Activated CD4-positive, alpha-beta memory T cell treated with anti-CD3 and anti-CD28 coated beads, Interleukin-2, amount 10 ng/mL, durations not matched to agents 7 days and 5 days (primary cell): ENCODE results near the gene RTEL1. TPM values are rescaled to one million over a fixed set of nuclear protein-coding genes. Genes with fewer than 3 reads are reported as not detected.
"Not testable (repeated sequence)": the region's sequence is repeated elsewhere in the genome, so short reads cannot be mapped to it uniquely, and the experiment has no call there.

Source experiments
- CTCF ChIA-PET: fragments of 350-600 bp; sonication (Branson Sonifier 250); formaldehyde crosslinking; loops from one replicate; lab custom pipeline; 2021; ENCODE audit warnings: antibody characterized with exemption, inconsistent platforms; lab: Charles Lee
- POLR2A ChIA-PET: fragments of 350-600 bp; sonication (Branson Sonifier 250); formaldehyde crosslinking; loops from one replicate; lab custom pipeline; 2021; ENCODE audit warnings: antibody characterized with exemption; lab: Charles Lee
- DNase-seq: peaks from one replicate; pipeline ENCODE4 v3.0.0-alpha.2; 2020
- H3K27ac Mint-ChIP-seq: one replicate; pipeline ENCODE4 v1.8.0; 2021; ENCODE audit warnings: mild to moderate bottlenecking, mixed read lengths
- H3K27me3 Mint-ChIP-seq: one replicate; pipeline ENCODE4 v1.8.0; 2021; ENCODE audit warnings: mixed read lengths
- H3K36me3 Mint-ChIP-seq: one replicate; pipeline ENCODE4 v1.8.0; 2021; ENCODE audit warnings: low read depth, mixed read lengths
- H3K4me1 Mint-ChIP-seq: one replicate; pipeline ENCODE4 v1.8.0; 2021; ENCODE audit warnings: mixed read lengths
- H3K4me3 Mint-ChIP-seq: one replicate; pipeline ENCODE4 v1.8.0; 2021; ENCODE audit warnings: mild to moderate bottlenecking, mixed read lengths
- H3K9me3 Mint-ChIP-seq: one replicate; pipeline ENCODE4 v1.8.0; 2021; ENCODE audit warnings: mixed read lengths
- total RNA-seq, 2 experiments: library from RNA; stranded (reverse); gene quantifications; one replicate each; pipeline ENCODE4 v1.2.3, GENCODE V29; 2021

Gene RTEL1
- total RNA-seq, 2 experiments from 2014 or later, result 29.2 to 30.0 TPM

DNA sequence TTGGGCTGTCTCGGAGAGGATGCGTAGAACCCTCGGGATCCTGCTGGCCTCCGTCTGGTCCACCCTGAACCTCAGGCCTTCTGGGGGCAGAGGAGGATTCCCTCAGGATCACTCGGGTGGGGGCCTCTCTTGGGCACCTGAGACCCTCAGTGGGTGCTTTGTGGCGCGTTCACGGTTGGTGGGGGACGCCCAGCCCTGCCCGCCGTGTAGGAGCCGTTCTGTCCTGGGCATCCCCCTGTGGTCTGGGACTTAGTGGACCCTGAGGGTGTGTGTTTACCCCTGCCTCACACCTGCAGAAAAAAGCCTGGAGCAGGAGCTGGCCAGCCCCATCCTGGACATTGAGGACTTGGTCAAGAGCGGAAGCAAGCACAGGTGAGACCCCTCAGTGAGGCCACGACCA, 7.6 kb downstream of the RTEL1 start:
- H3K4me3 Mint-ChIP-seq, result no peak overlapping the region
- DNase-seq, result no peak
- H3K27me3 Mint-ChIP-seq, result no peaks in the 10 kb centered on the region
- POLR2A ChIA-PET, result no interaction called here
- no peak overlapping the region for H3K27ac Mint-ChIP-seq
- CTCF ChIA-PET, result no interaction called here
- H3K9me3 Mint-ChIP-seq, result no peaks in the 10 kb centered on the region
- H3K36me3 Mint-ChIP-seq, result peaks cover 31% of the 10 kb centered on the region
- H3K4me1 Mint-ChIP-seq, result no peaks in the 10 kb centered on the region

DNA sequence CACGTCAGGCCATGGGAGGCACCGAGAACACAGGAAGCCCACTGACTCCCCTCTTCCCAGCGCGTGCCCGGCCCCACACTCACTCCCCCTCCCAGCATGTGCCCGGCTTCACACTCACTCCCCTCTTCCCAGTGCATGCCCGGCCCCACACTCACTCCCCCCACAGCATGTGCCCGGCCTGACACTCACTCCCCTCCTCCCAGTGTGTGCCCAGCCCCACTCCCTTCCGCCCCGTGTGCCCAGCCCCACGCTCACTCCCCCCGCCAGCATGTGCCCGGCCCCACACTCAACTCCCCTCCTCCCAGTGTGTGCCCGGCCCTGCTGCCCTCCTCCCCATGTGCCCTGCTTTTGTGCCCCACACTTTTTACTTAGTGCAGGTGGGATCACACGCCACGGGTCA, 9.7 kb downstream of the RTEL1 start:
- Mint-ChIP-seq H3K27ac (no peak overlapping the region), H3K9me3 (no peaks in the 10 kb centered on the region), H3K4me3 (no peak overlapping the region), H3K4me1 (no peaks in the 10 kb centered on the region), H3K27me3 (no peaks in the 10 kb centered on the region), H3K36me3 (peaks cover 30% of the 10 kb centered on the region)
- CTCF ChIA-PET, result interaction anchor here (1.4 kb wide), 1 partner anchor 10 kb away, joined by 4 read pairs; the partner anchor contains the start of gene RTEL1
- no peak for DNase-seq
- POLR2A ChIA-PET, result no interaction called here

DNA sequence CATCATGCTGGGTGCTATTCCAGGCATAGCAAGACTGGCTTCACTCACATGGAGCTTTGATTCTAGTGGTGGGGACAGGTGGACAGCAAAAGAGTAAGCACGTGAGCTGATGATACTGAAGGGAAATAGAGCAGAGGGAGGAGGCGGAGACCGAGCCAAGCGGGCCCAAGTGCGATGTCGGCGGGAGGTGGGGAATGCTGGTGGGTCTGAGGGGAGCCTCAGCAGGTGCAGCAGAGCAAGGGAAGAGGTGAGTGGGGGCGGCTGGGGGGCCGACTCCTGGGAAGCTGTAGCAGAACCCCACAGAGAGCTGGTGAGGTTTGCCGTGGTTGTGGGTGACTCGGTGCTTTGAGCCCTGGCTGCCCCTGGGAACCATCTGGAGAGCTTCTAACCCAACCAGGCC, 10.2 kb downstream of the RTEL1 start:
- Mint-ChIP-seq H3K36me3 (peaks cover 30% of the 10 kb centered on the region), H3K9me3 (no peaks in the 10 kb centered on the region), H3K4me3 (no peak overlapping the region), H3K27ac (no peak overlapping the region), H3K4me1 (no peaks in the 10 kb centered on the region), H3K27me3 (no peaks in the 10 kb centered on the region)
- DNase-seq, result no peak
- ChIA-PET POLR2A (interaction anchor here (0.7 kb wide), 1 partner anchor 39 kb away, joined by 3 read pairs; no protein-coding TSS in a partner anchor), CTCF (interaction anchor here (1.4 kb wide), 1 partner anchor 10 kb away, joined by 4 read pairs; the partner anchor contains the start of gene RTEL1)

DNA sequence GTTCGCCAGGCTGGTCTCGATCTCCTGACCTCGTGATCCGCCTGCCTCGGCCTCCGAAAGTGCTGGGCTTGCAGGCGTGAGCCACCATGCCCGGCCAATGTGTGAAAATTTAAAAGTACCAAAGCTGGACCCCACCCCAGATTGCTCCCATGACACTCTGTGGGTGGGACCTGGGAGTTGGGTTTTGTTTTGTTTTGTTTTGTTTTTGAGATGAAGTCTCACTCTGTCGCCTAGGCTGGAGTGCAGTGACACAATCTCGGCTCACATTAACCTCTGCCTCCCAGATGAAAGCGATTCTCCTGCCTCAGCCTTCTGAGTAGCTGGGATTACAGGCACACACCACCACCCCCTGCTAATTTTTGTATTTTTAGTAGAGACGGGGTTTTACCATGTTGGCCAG, 13.6 kb downstream of the RTEL1 start:
- H3K36me3 Mint-ChIP-seq, result peaks cover 31% of the 10 kb centered on the region
- DNase-seq, H3K4me3 Mint-ChIP-seq, CTCF ChIA-PET, H3K4me1 Mint-ChIP-seq, H3K27me3 Mint-ChIP-seq, POLR2A ChIA-PET, H3K27ac Mint-ChIP-seq, H3K9me3 Mint-ChIP-seq: not testable (repeated sequence)

DNA sequence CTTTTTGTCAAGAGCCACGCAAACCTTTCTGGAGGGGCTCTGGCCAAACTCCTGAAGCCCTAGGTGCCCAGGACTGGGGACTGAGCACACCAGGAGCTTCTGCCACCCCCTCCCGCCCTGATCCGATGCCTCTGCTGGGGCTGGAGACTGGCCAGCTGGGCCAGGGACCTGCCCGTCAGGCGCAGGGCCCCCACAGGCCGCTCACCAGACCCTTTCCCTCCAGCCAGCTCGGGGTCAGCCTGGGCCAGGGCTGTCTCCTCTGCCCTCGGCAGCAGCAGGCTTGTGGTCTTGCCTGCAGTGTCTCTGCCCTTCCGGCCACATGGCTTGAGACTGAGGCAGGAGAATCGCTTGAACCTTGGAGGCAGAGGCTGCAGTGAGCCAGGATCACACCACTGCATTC, 14.6 kb downstream of the RTEL1 start:
- Mint-ChIP-seq H3K4me3 (no peak overlapping the region), H3K4me1 (no peaks in the 10 kb centered on the region), H3K36me3 (peaks cover 26% of the 10 kb centered on the region), H3K27ac (no peak overlapping the region), H3K27me3 (no peaks in the 10 kb centered on the region), H3K9me3 (no peaks in the 10 kb centered on the region)
- ChIA-PET POLR2A (no interaction called here), CTCF (no interaction called here)
- DNase-seq, result no peak

DNA sequence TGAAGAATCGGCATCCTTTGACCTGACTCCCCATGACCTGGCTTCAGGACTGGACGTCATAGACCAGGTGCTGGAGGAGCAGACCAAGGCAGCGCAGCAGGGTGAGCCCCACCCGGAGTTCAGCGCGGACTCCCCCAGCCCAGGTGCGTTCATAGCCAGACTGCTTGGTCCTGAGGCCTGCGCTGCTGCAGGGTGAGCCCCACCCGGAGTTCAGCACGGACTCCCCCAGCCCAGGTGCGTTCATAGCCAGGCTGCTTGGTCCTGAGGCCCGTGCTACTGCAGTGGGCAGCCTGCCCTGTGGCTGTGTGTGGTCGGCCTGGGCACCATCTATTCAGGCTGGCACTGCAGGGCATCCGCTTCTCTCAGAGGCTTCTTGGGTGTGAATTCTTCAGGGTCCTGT, 15.8 kb downstream of the RTEL1 start:
- no peak for DNase-seq
- H3K9me3 Mint-ChIP-seq, result no peaks in the 10 kb centered on the region
- no peak overlapping the region for H3K4me3 Mint-ChIP-seq
- H3K27me3 Mint-ChIP-seq, result no peaks in the 10 kb centered on the region
- CTCF ChIA-PET, result no interaction called here
- peaks cover 21% of the 10 kb centered on the region for H3K36me3 Mint-ChIP-seq
- no peaks in the 10 kb centered on the region for H3K4me1 Mint-ChIP-seq
- no peak overlapping the region for H3K27ac Mint-ChIP-seq
- POLR2A ChIA-PET, result no interaction called here

DNA sequence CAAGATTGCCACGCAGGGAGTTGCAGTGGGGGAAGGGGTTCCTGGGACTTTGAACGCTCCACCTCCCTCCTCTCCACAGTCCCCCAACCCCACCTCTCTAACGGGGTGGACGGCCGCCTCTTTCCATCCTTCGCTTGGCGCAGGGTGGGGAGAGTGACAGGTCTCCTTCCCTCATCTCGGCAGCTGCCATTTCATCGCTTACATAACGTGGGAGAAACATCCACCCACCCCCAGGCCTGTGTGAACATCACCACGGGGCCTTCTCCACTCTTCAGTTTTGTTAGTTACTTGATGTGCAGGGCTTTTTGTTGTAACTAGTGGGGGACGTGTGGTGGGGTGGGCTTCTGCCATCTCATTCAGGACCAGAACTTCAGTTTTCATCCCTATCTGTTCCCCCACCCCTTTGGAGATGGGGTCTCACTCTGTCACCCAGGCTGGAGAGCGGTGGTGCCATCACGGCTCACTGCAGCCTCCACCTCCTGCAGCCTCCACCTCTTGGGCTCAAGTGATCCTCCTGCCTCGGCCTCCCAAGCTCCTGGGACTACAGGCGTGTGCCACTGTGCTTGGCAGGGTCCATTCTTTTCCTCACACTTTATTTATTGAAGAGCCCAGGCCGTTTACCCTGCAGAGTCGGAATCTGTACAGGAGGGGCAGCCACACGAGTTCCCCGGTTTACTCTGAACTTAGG, 17.7 kb downstream of the RTEL1 start:
- POLR2A ChIA-PET, result no interaction called here
- Mint-ChIP-seq H3K27ac (no peak overlapping the region), H3K27me3 (no peaks in the 10 kb centered on the region), H3K4me3 (no peak overlapping the region), H3K4me1 (no peaks in the 10 kb centered on the region), H3K36me3 (peaks cover 16% of the 10 kb centered on the region), H3K9me3 (no peaks in the 10 kb centered on the region)
- no peak for DNase-seq
- CTCF ChIA-PET, result no interaction called here

DNA sequence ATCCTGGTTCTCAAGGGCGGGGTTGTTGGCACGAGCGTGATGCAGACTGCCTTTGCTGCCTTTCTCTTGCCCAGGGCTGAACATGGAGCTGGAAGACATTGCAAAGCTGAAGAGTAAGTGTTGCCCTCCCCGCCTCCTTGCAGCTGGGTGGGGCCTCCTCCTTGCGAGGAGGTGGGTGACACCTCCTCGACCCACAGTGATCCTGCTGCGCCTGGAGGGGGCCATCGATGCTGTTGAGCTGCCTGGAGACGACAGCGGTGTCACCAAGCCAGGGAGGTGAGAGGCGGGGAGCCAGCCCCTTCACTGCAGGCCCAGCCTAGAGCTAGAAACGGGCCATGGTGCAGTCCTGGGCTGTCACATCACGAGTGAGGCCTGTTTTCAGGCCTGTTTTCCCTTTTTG, 20.0 kb downstream of the RTEL1 start:
- Mint-ChIP-seq H3K9me3 (no peaks in the 10 kb centered on the region), H3K4me1 (peaks cover 4% of the 10 kb centered on the region), H3K36me3 (peaks cover 12% of the 10 kb centered on the region), H3K4me3 (no peak overlapping the region), H3K27me3 (no peaks in the 10 kb centered on the region), H3K27ac (no peak overlapping the region)
- POLR2A ChIA-PET, result no interaction called here
- CTCF ChIA-PET, result no interaction called here
- no peak for DNase-seq

DNA sequence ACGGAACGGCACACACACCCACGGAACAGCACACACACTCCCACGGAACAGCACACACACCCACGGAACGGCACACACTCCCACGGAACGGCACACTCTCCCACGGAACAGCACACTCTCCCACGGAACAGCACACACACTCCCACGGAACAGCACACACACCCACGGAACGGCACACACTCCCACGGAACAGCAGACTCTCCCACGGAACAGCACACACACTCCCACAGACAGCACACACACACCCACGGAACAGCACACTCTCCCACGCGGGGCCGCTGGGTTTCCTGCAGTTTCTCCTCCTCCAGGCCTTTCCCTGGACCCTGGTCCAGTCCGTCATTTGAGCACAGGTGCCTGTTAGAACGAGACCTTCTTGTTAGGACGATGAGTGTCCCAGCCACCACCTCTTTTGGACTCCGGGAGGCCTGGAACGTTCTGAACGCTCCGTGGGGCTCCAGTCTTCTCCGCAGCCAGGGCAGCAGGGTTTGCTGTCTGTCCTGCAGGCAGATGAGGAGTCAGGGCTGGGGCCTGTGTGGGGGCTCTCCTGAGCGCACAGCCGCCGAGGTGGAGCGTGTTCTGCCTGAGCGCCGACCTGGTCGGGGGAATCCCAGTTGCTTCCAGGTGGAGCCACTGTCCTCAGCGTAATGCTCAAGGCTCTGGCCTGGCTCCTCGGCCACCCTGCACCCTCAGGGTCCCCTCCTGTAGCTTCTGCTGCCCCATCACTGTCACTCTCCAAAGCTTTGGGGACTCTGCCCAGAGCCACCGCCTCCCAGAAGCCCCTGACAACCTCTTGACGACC, 20.8 kb downstream of the RTEL1 start:
- Mint-ChIP-seq H3K27ac (no peak overlapping the region), H3K4me3 (no peak overlapping the region), H3K36me3 (peaks cover 12% of the 10 kb centered on the region), H3K27me3 (no peaks in the 10 kb centered on the region), H3K9me3 (no peaks in the 10 kb centered on the region), H3K4me1 (peaks cover 8% of the 10 kb centered on the region)
- ChIA-PET POLR2A (no interaction called here), CTCF (no interaction called here)
- DNase-seq, result no peak

DNA sequence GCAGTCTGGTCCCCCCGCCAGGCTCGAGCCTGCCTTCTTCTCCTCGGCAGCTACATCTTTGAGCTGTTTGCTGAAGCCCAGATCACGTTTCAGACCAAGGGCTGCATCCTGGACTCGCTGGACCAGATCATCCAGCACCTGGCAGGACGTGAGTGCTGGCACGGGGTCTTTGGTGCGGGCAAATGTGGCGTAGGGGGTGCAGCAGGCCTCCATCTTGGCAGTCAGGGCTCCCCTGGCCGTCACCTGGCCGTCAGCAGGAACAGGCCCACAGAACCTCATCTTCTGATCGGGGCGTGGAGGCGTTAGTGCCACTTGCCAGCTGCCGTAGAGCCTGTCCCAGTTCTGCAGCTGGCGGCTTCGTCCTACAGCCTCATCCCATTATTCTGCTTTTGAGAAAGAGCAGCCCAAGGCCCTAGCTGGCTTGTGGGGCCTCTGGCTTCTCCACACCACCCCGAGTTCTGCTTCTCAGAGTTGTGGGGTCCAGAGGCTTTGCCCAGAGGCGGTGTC, 21.7 kb downstream of the RTEL1 start:
- POLR2A ChIA-PET, result no interaction called here
- H3K27ac Mint-ChIP-seq, result no peak overlapping the region
- no peak overlapping the region for H3K4me3 Mint-ChIP-seq

DNA sequence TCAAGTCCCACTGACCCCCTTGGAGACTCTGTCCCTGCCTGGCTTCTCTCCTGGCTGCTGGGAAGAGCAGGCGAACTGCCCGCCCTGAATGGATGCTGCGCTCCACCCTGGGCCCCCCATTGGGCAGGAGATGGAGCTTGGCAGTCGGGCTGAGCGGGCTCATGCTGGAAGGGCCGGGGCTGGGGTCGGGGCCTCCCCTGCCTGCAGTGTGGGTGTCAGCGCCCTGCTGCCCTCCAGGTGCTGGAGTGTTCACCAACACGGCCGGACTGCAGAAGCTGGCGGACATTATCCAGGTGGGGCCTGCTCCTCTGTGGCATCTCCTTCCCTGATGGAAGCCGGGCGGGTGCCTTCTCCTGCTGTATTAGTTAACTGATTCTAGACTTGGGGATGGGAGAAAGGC, 22.3 kb downstream of the RTEL1 start:
- ChIA-PET CTCF (no interaction called here), POLR2A (no interaction called here)
- Mint-ChIP-seq H3K4me3 (no peak overlapping the region), H3K4me1 (peaks cover 10% of the 10 kb centered on the region), H3K36me3 (peaks cover 12% of the 10 kb centered on the region), H3K9me3 (no peaks in the 10 kb centered on the region), H3K27ac (no peak overlapping the region), H3K27me3 (no peaks in the 10 kb centered on the region)
- DNase-seq, result no peak

More for the DNA sequence above, 21.7 kb downstream of the RTEL1 start:
- Mint-ChIP-seq H3K9me3 (no peaks in the 10 kb centered on the region), H3K36me3 (peaks cover 12% of the 10 kb centered on the region), H3K4me1 (peaks cover 10% of the 10 kb centered on the region), H3K27me3 (no peaks in the 10 kb centered on the region)
- CTCF ChIA-PET, result no interaction called here
- DNase-seq, result no peak

DNA sequence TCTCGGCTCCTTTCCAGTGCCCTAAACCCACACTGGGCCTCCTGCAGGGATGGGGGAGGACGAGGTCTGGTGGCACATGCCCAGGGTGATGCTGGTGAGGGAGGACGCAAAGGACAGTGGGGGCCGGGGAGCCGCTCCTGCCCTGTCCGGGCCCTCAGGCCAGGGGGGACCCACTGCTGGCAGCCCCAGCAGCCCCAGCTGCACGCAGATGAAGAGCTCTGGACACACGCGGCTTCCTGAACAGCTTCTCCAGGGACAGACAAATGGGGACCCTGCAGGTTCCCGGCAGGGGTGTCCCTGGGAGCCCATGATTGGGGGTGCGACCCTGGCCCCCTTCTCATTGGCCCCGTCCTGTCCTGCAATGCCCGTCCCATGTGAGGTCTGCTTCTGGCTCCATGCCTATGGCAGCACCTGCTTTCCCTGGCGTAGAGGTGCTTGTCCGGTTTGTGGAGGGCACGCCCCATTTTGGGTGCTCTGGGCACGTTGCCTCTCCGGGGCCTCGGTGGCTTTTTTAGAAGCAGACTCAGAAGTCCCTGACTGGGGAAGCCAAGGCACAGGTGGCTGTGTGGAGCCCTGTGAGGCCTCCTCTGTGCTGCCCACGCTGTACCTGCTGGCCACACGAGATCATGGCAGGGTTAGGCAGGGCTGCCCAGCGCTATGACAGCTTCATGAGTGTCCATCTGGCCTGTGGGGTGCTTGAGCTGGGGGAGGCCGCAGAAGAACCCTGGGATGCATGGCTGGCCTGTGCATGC, 22.9 kb downstream of the RTEL1 start:
- peaks cover 10% of the 10 kb centered on the region for H3K4me1 Mint-ChIP-seq
- CTCF ChIA-PET, result no interaction called here
- POLR2A ChIA-PET, result no interaction called here
- no peak for DNase-seq
- no peaks in the 10 kb centered on the region for H3K27me3 Mint-ChIP-seq
- H3K9me3 Mint-ChIP-seq, result no peaks in the 10 kb centered on the region
- H3K36me3 Mint-ChIP-seq, result peaks cover 7% of the 10 kb centered on the region
- H3K4me3 Mint-ChIP-seq, result no peak overlapping the region
- H3K27ac Mint-ChIP-seq, result no peak overlapping the region

DNA sequence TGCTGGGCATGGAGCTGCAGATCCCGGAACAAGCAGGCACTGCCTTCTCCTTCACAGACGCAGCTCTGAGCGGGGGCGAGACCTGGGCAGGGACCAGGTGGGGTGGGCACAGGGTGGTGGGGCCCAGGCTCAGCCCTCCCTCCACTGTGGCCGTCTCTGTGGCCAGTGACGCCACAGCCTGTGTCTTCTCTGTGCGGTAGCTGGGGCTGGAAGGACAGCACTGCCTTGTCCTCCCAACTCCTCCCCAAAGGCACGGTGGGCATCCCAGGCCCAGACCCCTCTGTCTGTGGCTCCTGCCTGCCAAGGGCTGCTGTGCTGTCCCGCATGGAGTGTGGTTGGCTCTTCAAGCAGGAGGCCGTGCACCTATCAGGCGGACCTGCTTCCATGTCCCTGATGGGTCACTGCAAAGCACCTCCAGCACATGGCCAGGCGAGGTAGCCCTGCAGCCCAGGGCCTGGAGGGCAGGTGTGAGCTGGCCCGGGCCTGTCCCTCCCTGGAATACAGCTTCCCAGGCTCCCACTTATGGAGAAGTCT, 23.6 kb downstream of the RTEL1 start:
- H3K4me1 Mint-ChIP-seq, result peaks cover 12% of the 10 kb centered on the region
- CTCF ChIA-PET, result no interaction called here
- no peak overlapping the region for H3K27ac Mint-ChIP-seq
- POLR2A ChIA-PET, result interaction anchor here (0.7 kb wide), 1 partner anchor 55 kb away, joined by 3 read pairs; the partner anchor contains the start of gene GMEB2
- DNase-seq, result no peak
- no peaks in the 10 kb centered on the region for H3K9me3 Mint-ChIP-seq
- no peak overlapping the region for H3K4me3 Mint-ChIP-seq
- no peaks in the 10 kb centered on the region for H3K27me3 Mint-ChIP-seq
- peaks cover 2% of the 10 kb centered on the region for H3K36me3 Mint-ChIP-seq
